IPS-20b (cell line): ENCODE results near the gene ARSB.

Experiments
- H3K27ac ChIP-seq: one replicate; pipeline ENCODE4 v1.5.1; 2013; ENCODE audit warnings: low read length
- H3K27me3 ChIP-seq: 2 replicates; pipeline ENCODE4 v1.6.1; 2013; ENCODE audit warnings: mild to moderate bottlenecking, low read length, inconsistent platforms; ENCODE audit not compliant: insufficient read depth
- H3K36me3 ChIP-seq: 2 replicates; pipeline ENCODE4 v1.6.1; 2013; ENCODE audit warnings: low read depth, mild to moderate bottlenecking, inconsistent platforms, low read length, moderate library complexity; ENCODE audit not compliant: insufficient read depth
- H3K4me1 ChIP-seq: 2 replicates; pipeline ENCODE4 v1.6.1; 2013; ENCODE audit warnings: mild to moderate bottlenecking, control low read depth, inconsistent platforms, low read length, moderate library complexity; ENCODE audit not compliant: insufficient read depth
- H3K4me3 ChIP-seq: 2 replicates; pipeline ENCODE4 v1.5.1; 2013; ENCODE audit warnings: mild to moderate bottlenecking, low read length, inconsistent platforms
- H3K9ac ChIP-seq: 2 replicates; pipeline ENCODE4 v1.6.1; 2013; ENCODE audit warnings: low read depth, mild to moderate bottlenecking, inconsistent platforms, low read length, moderate library complexity
- H3K9me3 ChIP-seq: 2 replicates; pipeline ENCODE4 v1.6.1; 2013; ENCODE audit warnings: mild to moderate bottlenecking, low read depth, low read length, inconsistent platforms; ENCODE audit not compliant: insufficient read depth

Gene ARSB

GRCh38 chr5:78808818-78809217 is 176.3 kb downstream of the ARSB start:
- H3K4me3 ChIP-seq, result no peak overlapping the region
- H3K27ac ChIP-seq, result no peak overlapping the region
- no peaks in the 10 kb centered on the region for H3K9me3 ChIP-seq
- H3K9ac ChIP-seq, result no peak overlapping the region
- no peaks in the 10 kb centered on the region for H3K27me3 ChIP-seq
- H3K36me3 ChIP-seq, result no peaks in the 10 kb centered on the region
- peaks cover 3% of the 10 kb centered on the region; the same call in 1 of the 2 replicates for H3K4me1 ChIP-seq

GRCh38 chr5:78808380-78808779 is 176.7 kb downstream of the ARSB start:
- no peak overlapping the region for H3K9ac ChIP-seq
- H3K27ac ChIP-seq, result no peak overlapping the region
- no peak overlapping the region for H3K4me3 ChIP-seq
- peaks cover 3% of the 10 kb centered on the region; the same call in 1 of the 2 replicates for H3K4me1 ChIP-seq
- no peaks in the 10 kb centered on the region for H3K9me3 ChIP-seq
- no peaks in the 10 kb centered on the region for H3K36me3 ChIP-seq
- no peaks in the 10 kb centered on the region for H3K27me3 ChIP-seq

- Histone ChIP-seq H3K9me3 (no peaks in the 10 kb centered on the region), H3K4me1 (no peaks in the 10 kb centered on the region), H3K36me3 (no peaks in the 10 kb centered on the region), H3K9ac (no peak overlapping the region), H3K4me3 (no peak overlapping the region), H3K27me3 (no peaks in the 10 kb centered on the region), H3K27ac (no peak overlapping the region)
Measured at GRCh38 chr5:78806544-78806943, 178.6 kb downstream of the ARSB start.

- Histone ChIP-seq H3K4me1 (no peaks in the 10 kb centered on the region), H3K27ac (no peak overlapping the region), H3K36me3 (no peaks in the 10 kb centered on the region)
Measured at GRCh38 chr5:78805474-78806124, 179.5 kb downstream of the ARSB start.

DNA sequence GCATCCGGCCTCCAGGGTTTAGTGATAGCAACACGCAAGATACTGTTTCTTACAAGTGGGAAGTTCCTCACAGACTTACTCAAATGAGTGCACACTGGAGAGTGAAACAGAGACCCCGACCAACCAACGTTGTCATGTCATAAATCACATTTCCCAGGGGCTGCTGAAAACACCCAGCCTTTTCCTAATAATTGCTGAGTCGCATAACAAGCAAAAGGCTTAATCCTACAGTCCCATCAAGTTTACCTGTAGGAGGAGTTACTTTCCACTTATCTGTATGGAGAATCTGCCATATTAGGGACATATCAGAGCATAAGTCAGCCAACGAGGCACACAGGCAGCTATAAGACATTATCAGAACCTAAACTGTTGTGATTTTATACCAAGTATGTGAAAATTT is 180.1 kb downstream of the ARSB start:
- Histone ChIP-seq H3K4me1 (no peaks in the 10 kb centered on the region), H3K27me3 (no peaks in the 10 kb centered on the region), H3K9me3 (peaks cover 7% of the 10 kb centered on the region), H3K36me3 (no peaks in the 10 kb centered on the region), H3K27ac (no peak overlapping the region), H3K9ac (no peak overlapping the region), H3K4me3 (no peak overlapping the region)

More at GRCh38 chr5:78805474-78806124, 179.5 kb downstream of the ARSB start:
- Histone ChIP-seq H3K9me3 (peaks cover 7% of the 10 kb centered on the region), H3K4me3 (no peak overlapping the region), H3K9ac (no peak overlapping the region), H3K27me3 (no peaks in the 10 kb centered on the region)

- no peak overlapping the region for H3K27ac ChIP-seq
- H3K9me3 ChIP-seq, result peaks cover 7% of the 10 kb centered on the region
- H3K4me1 ChIP-seq, result no peaks in the 10 kb centered on the region
- no peaks in the 10 kb centered on the region for H3K27me3 ChIP-seq
- no peak overlapping the region for H3K4me3 ChIP-seq
- no peak overlapping the region for H3K9ac ChIP-seq
- H3K36me3 ChIP-seq, result no peaks in the 10 kb centered on the region
Measured at GRCh38 chr5:78803941-78804340, 181.2 kb downstream of the ARSB start.

DNA sequence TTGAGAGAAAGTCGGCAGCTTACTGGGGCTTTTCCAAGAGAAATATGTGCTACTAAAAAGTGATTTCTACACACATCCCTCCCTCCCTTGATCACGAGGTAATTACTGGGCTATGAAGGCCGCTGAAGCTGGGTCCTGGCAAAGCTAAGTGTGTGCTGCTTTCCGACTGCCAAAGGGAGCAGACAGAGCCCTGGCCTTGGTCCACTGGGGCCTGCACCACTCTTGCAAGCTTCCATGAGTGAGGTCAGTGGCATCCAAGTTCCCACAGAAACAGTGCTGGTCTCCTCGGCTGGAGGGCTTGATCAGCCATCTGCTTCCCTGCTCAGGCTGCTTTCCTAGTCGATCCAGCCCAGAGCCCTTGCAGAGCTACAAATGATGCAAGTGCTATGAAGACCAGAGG is 181.8 kb downstream of the ARSB start:
- Histone ChIP-seq H3K9ac (no peak overlapping the region), H3K27me3 (no peaks in the 10 kb centered on the region), H3K4me1 (no peaks in the 10 kb centered on the region), H3K4me3 (no peak overlapping the region), H3K36me3 (no peaks in the 10 kb centered on the region), H3K9me3 (peaks cover 7% of the 10 kb centered on the region), H3K27ac (no peak overlapping the region)

DNA sequence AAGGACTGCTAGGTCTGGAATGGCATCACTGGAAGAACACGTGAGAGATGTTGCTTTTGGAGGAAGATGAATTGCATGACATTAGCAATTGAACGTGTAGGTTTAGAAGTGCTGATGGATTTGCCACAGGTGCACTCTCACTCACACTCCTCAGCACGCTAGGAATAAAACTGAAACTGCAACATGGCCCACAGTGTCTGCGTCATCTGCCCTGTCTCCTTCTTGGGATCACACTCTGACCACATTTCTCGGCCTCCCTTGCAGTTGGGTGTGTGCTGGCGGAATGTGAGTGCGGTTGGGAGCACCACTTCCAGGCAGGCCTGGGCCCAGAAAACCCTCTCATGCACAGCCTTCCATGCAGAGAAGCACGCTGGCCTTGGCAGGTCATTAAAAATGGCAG is 183.7 kb downstream of the ARSB start:
- no peak overlapping the region for H3K4me3 ChIP-seq
- H3K9me3 ChIP-seq, result peaks cover 7% of the 10 kb centered on the region
- H3K4me1 ChIP-seq, result no peaks in the 10 kb centered on the region; the same call in 1 of the 2 replicates
- H3K9ac ChIP-seq, result no peak overlapping the region
- H3K36me3 ChIP-seq, result no peaks in the 10 kb centered on the region
- no peaks in the 10 kb centered on the region for H3K27me3 ChIP-seq
- H3K27ac ChIP-seq, result no peak overlapping the region

GRCh38 chr5:78799266-78800017 is 185.7 kb downstream of the ARSB start:
- H3K27ac ChIP-seq, result no peak overlapping the region
- H3K9me3 ChIP-seq, result peaks cover 7% of the 10 kb centered on the region
- H3K36me3 ChIP-seq, result no peaks in the 10 kb centered on the region
- H3K4me3 ChIP-seq, result no peak overlapping the region
- no peak overlapping the region for H3K9ac ChIP-seq
- H3K27me3 ChIP-seq, result no peaks in the 10 kb centered on the region
- peaks cover 5% of the 10 kb centered on the region; the same call in 1 of the 2 replicates for H3K4me1 ChIP-seq

- H3K9me3 ChIP-seq, result peaks cover 7% of the 10 kb centered on the region
- no peak overlapping the region for H3K4me3 ChIP-seq
- H3K27me3 ChIP-seq, result no peaks in the 10 kb centered on the region
- peaks cover 5% of the 10 kb centered on the region; the same call in 1 of the 2 replicates for H3K4me1 ChIP-seq
- H3K9ac ChIP-seq, result no peak overlapping the region
- no peak overlapping the region for H3K27ac ChIP-seq
- H3K36me3 ChIP-seq, result no peaks in the 10 kb centered on the region
Measured at GRCh38 chr5:78798673-78799029, 186.5 kb downstream of the ARSB start.

GRCh38 chr5:78797936-78798672 is 187.0 kb downstream of the ARSB start:
- H3K36me3 ChIP-seq, result no peaks in the 10 kb centered on the region
- H3K4me1 ChIP-seq, result peaks cover 5% of the 10 kb centered on the region; the same call in 1 of the 2 replicates
- no peak overlapping the region for H3K9ac ChIP-seq
- no peak overlapping the region for H3K27ac ChIP-seq
- H3K27me3 ChIP-seq, result no peaks in the 10 kb centered on the region
- H3K9me3 ChIP-seq, result peaks cover 7% of the 10 kb centered on the region
- H3K4me3 ChIP-seq, result no peak overlapping the region
